Esophagus muscularis mucosa (tissue), 4 donors: ENCODE data around the gene NOSTRIN. TPM values are rescaled to one million over a fixed set of nuclear protein-coding genes. Genes with fewer than 3 reads are reported as not detected.
"Not testable (repeated sequence)": the region's sequence is repeated elsewhere in the genome, so short reads cannot be mapped to it uniquely, and the experiment has no call there.

Experiments used
- DNase-seq: peaks from one replicate; pipeline ENCODE4 v3.0.0-alpha.2; 2017; ENCODE audit errors: extremely low spot score
- H3K27ac ChIP-seq, 4 donors: fragments of 200-600 bp; sonication (generic); replicated peaks in 1 of 4; 1 replicate in 3 of 4; 2 replicates in 1 of 4; pipeline ENCODE4 v1.5.1; 2016 to 2019; ENCODE audit warnings: mild to moderate bottlenecking in 1 of 4
- H3K27me3 ChIP-seq, 4 donors: fragments of 200-600 bp; sonication (generic); one replicate each; pipeline versions ENCODE4 v1.5.1 to v1.6.0; 2016 to 2019
- H3K36me3 ChIP-seq, 4 donors: fragments of 200-600 bp; sonication (generic); one replicate each; pipeline ENCODE4 v1.5.1; 2016 to 2019
- H3K4me1 ChIP-seq, 4 donors: fragments of 200-600 bp; sonication (generic); one replicate each; pipeline ENCODE4 v1.5.1; 2016 to 2019
- H3K4me3 ChIP-seq, 4 donors: fragments of 200-600 bp; sonication (generic); 1 replicate in 2 of 4; 2 replicates in 2 of 4; pipeline ENCODE4 v1.5.1; 2016 to 2019; ENCODE audit warnings: mild to moderate bottlenecking in 4 of 4, moderate library complexity in 1 of 4
- H3K9me3 ChIP-seq, 4 donors: fragments of 200-600 bp; sonication (generic); 1 replicate in 3 of 4; 2 replicates in 1 of 4; pipeline ENCODE4 v1.5.1; 2016 to 2019
- EP300 ChIP-seq: sonication (generic); formaldehyde crosslinking; IDR thresholded peaks from one replicate; pipeline ENCODE4 v1.6.1; 2017; ENCODE audit warnings: antibody characterized with exemption
- POLR2A ChIP-seq: fragments of 450-650 bp; IDR thresholded peaks from one replicate; pipeline ENCODE4 v1.6.1; 2017; ENCODE audit warnings: antibody characterized with exemption, moderate library complexity, mild to moderate bottlenecking, low read depth
- POLR2AphosphoS5 ChIP-seq, 2 donors: sonication (generic); formaldehyde crosslinking; IDR thresholded peaks; one replicate each; pipeline ENCODE4 v1.6.1; 2017; ENCODE audit warnings: antibody characterized with exemption in 2 of 2
- WGBS: methylation state at CpG from one replicate; pipeline ENCODE4 v1.1.5; 2018; 5-methylcytosine and 5-hydroxymethylcytosine counted together
- intact Hi-C: fragments of 100-400 bp; cut with DNase I; formaldehyde crosslinking; loops from one replicate; pipeline ENCODE4 v1.15.1; 2023
- total RNA-seq, 4 donors: library from RNA; depleted of rRNA; stranded (reverse); fragments of >200 nt; gene quantifications; one replicate each; pipeline versions ENCODE4 v1.1.0 to v1.2.1, GENCODE V29; 2016
- TF ChIP-seq, protein P1 (sequence below), 3 experiments: fragments of 200-600 bp in 2 of 3; fragments of 450-650 bp in 1 of 3; sonication (generic) in 2 of 3; IDR thresholded peaks; one replicate each; pipeline ENCODE4 v1.5.1; 2017 to 2019; ENCODE audit warnings: antibody characterized with exemption in 3 of 3, mild to moderate bottlenecking in 2 of 3, moderate library complexity in 1 of 3

NOSTRIN gene
- total RNA-seq, 4 donors from 2014 or later, result 6.6 to 21.5 (median 16.2) TPM

DNA sequence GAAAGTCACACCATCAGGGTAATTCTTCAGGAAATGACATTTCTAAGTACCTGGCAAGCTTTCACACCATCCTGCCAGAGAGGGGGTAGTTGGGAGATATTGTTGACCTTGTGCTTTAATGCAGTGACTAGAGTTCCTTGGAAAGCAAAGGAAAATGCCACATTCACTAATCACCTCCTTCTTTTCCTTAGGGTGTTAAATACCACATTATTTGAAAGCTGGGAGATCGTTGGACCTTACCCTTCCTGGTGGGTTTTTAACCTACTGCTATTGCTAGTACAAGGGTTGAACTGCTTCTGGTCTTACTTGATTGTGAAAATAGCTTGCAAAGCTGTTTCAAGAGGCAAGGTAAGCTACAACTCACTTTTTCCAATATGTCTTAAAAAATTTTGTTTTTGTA, 37.0 kb upstream of the NOSTRIN start:
- TF ChIP-seq EP300, result no peak
- TF ChIP-seq, protein P1, sequence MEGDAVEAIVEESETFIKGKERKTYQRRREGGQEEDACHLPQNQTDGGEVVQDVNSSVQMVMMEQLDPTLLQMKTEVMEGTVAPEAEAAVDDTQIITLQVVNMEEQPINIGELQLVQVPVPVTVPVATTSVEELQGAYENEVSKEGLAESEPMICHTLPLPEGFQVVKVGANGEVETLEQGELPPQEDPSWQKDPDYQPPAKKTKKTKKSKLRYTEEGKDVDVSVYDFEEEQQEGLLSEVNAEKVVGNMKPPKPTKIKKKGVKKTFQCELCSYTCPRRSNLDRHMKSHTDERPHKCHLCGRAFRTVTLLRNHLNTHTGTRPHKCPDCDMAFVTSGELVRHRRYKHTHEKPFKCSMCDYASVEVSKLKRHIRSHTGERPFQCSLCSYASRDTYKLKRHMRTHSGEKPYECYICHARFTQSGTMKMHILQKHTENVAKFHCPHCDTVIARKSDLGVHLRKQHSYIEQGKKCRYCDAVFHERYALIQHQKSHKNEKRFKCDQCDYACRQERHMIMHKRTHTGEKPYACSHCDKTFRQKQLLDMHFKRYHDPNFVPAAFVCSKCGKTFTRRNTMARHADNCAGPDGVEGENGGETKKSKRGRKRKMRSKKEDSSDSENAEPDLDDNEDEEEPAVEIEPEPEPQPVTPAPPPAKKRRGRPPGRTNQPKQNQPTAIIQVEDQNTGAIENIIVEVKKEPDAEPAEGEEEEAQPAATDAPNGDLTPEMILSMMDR (IDR thresholded peaks at IDR 0.05), result no peak
- no peak for TF ChIP-seq POLR2A
- no peak for TF ChIP-seq POLR2AphosphoS5 (IDR thresholded peaks at IDR 0.05)
- H3K4me3 ChIP-seq, result no peak overlapping the region
- H3K36me3 ChIP-seq, result peaks cover 0 to 29% (median 7%) of the 10 kb centered on the region in 4 donors
- H3K27me3 ChIP-seq, result no peaks in the 10 kb centered on the region
- no peaks in the 10 kb centered on the region for H3K9me3 ChIP-seq
- H3K4me1 ChIP-seq, result peaks cover 0 to 4% (median 2%) of the 10 kb centered on the region in 4 donors
- 91% methylated on average over 1 of the region's 1 CpG for WGBS
- intact Hi-C loops, result no loop called here
- DNase-seq, result no peak
- no peak overlapping the region for H3K27ac ChIP-seq

DNA sequence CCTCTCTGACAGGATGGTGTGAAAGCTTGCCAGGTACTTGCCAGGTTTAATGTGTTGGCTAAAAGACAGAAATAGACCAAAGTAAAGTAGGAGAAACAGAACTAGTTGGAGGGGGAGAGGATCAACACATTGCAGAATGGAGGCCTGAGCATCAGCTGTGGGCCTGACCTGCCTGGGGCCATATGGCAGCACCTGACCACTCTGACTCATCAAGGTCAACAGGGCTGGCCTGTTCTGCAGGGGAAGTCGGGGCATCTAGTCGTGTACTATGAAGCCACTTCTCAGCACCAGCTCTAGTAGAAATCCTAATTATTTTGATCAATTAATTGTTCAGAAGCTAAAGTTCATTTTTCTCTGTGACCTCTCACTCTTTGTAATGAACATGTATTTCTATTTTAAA, 35.8 kb upstream of the NOSTRIN start:
- intact Hi-C loops, result no loop called here
- Histone ChIP-seq H3K9me3 (no peaks in the 10 kb centered on the region), H3K27me3 (no peaks in the 10 kb centered on the region), H3K4me1 (peaks cover 0 to 4% (median 2%) of the 10 kb centered on the region in 4 donors), H3K27ac (no peak overlapping the region), H3K36me3 (peaks cover 0 to 29% (median 7%) of the 10 kb centered on the region in 4 donors), H3K4me3 (no peak overlapping the region)
- 44% methylated on average over 2 of the region's 2 CpGs for WGBS
- TF ChIP-seq EP300, result no peak
- TF ChIP-seq POLR2AphosphoS5 (IDR thresholded peaks at IDR 0.05), result no peak
- TF ChIP-seq, protein P1 (IDR thresholded peaks at IDR 0.05), result no peak
- no peak for TF ChIP-seq POLR2A
- DNase-seq, result no peak

DNA sequence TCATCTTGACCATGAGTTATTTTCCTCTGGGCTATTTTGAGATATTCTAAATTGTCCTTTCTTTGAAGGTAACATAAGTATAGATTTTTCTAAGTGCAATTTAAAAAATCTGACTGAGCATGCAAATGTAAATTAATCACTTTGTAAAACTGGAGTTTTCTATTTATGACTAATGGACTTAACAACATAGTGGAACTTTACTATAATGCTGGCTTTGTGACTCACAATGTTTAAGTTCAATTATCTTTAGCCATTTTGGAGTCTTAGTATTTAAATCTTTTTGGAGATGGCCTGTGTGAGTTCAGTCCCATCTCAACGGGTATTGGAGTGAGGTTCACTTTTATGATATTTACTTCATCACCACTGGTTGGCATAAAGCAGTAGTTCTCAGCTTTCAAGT, 35.2 kb upstream of the NOSTRIN start:
- TF ChIP-seq, protein P1 (IDR thresholded peaks at IDR 0.05), result no peak
- no peak for TF ChIP-seq POLR2A
- TF ChIP-seq POLR2AphosphoS5 (IDR thresholded peaks at IDR 0.05), result no peak
- TF ChIP-seq EP300, result no peak
- H3K4me3 ChIP-seq, result no peak overlapping the region
- no peaks in the 10 kb centered on the region for H3K9me3 ChIP-seq
- DNase-seq, result no peak
- no peak overlapping the region for H3K27ac ChIP-seq
- peaks cover 0 to 4% (median 2%) of the 10 kb centered on the region in 4 donors for H3K4me1 ChIP-seq
- intact Hi-C loops, result no loop called here
- peaks cover 0 to 29% (median 7%) of the 10 kb centered on the region in 4 donors for H3K36me3 ChIP-seq
- H3K27me3 ChIP-seq, result no peaks in the 10 kb centered on the region
- 70% methylated on average over 1 of the region's 1 CpG for WGBS

DNA sequence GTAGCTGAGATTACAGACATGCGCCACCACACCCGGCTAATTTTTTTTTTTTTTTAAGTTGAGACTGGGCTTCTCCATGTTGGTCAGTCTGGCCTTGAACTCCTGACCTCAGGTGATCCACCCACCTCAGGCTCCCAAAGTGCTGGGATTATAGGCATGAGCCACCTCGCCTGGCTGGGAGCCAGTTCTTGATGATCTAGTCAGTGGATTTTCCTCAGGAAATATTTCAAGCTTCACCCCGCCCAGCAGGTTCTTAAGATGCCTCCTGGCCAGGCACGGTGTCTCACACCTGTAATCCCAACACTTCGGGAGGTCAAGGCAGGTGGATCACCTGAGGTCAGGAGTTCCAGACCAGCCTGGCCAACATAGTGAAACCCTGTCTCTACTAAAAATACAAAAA, 34.1 kb upstream of the NOSTRIN start:
- peaks cover 0 to 29% (median 7%) of the 10 kb centered on the region in 4 donors for H3K36me3 ChIP-seq
- H3K4me3 ChIP-seq, DNase-seq, H3K27me3 ChIP-seq, H3K9me3 ChIP-seq, H3K4me1 ChIP-seq, intact Hi-C loops, H3K27ac ChIP-seq: not testable (repeated sequence)
- 100% methylated on average over 6 of the region's 6 CpGs for WGBS

DNA sequence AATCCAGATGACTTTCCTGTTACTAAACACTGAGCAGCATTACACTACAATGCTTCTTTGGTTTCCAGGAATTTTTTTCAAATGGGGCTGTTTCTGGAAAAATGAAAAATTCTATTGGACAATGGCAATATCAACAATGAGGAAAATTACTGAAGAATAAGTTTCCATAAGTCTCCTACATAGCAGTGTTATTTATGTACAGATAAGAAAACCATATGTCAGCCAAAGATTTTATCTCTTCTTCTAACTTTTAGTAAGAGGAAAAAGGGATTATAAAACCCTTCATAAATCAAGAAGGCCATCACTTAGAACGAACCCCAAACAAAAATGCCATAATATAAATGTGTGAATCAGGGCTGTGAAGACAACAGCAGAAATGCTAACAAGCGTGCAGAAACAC, 31.6 kb upstream of the NOSTRIN start:
- TF ChIP-seq POLR2AphosphoS5 (IDR thresholded peaks at IDR 0.05), result no peak
- TF ChIP-seq, protein P1 (IDR thresholded peaks at IDR 0.05), result no peak
- TF ChIP-seq POLR2A, result no peak
- TF ChIP-seq EP300, result no peak
- H3K4me1 ChIP-seq, result peaks cover 0 to 7% (median 2%) of the 10 kb centered on the region in 4 donors
- peaks cover 0 to 23% (median 7%) of the 10 kb centered on the region in 4 donors for H3K36me3 ChIP-seq
- peaks cover 0 to 4% (median 0%) of the 10 kb centered on the region in 4 donors for H3K9me3 ChIP-seq
- H3K4me3 ChIP-seq, result no peak overlapping the region
- intact Hi-C loops, result loop anchor here (10.0 kb wide), 1 partner anchor 154 kb away; no protein-coding TSS in a partner anchor
- H3K27ac ChIP-seq, result no peak overlapping the region
- no peak for DNase-seq
- H3K27me3 ChIP-seq, result no peaks in the 10 kb centered on the region
- WGBS, result 82% methylated on average over 2 of the region's 2 CpGs
